Measurements from ENCODE around the gene CCDC85C.

DNA sequence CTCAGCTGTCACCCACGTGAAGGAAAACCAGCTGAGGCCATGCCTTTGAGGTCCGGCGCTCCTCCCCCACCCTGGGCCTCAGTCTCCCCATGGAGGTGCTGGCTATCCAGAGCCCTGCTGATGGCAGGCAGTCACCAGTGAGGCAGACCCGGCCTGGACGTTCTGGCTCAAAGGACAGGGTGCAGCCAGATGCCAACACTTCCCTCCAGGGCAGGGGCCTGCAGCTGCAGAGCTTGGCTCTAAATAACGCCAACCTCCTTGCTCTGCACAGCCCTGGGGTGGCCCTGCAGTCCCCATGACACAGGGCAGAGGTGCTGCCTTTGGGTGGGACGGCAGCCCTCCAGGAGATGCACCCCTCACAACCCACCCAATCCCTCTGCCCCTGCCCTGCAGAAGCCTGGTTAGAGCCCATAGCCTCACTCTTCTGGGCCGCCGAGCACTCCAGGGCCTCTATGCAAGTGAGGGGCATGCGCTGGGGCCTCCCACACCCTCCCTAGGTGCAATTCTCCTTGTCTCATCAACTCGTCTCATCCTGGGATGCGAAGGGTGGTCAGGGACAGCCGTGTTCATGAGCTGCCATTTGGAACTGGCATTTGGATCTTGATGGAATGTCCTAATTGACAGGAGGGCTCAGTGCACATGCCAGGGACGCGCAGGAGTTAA lies 30.4 kb downstream of the CCDC85C start:
- TF ChIP-seq, protein P1, sequence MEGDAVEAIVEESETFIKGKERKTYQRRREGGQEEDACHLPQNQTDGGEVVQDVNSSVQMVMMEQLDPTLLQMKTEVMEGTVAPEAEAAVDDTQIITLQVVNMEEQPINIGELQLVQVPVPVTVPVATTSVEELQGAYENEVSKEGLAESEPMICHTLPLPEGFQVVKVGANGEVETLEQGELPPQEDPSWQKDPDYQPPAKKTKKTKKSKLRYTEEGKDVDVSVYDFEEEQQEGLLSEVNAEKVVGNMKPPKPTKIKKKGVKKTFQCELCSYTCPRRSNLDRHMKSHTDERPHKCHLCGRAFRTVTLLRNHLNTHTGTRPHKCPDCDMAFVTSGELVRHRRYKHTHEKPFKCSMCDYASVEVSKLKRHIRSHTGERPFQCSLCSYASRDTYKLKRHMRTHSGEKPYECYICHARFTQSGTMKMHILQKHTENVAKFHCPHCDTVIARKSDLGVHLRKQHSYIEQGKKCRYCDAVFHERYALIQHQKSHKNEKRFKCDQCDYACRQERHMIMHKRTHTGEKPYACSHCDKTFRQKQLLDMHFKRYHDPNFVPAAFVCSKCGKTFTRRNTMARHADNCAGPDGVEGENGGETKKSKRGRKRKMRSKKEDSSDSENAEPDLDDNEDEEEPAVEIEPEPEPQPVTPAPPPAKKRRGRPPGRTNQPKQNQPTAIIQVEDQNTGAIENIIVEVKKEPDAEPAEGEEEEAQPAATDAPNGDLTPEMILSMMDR (conservative IDR thresholded peaks at IDR 0.05; ENCODE audit: low read depth in 2 of 2) = no peak
- TF ChIP-seq POLR2AphosphoS5 (IDR thresholded peaks at IDR 0.05; ENCODE audit: low read depth) (no peak), ZNF331 (CRISPR knock-in tag; IDR thresholded peaks at IDR 0.05; ENCODE audit: low read depth) (no peak)
- TF ChIP-seq, protein P2, sequence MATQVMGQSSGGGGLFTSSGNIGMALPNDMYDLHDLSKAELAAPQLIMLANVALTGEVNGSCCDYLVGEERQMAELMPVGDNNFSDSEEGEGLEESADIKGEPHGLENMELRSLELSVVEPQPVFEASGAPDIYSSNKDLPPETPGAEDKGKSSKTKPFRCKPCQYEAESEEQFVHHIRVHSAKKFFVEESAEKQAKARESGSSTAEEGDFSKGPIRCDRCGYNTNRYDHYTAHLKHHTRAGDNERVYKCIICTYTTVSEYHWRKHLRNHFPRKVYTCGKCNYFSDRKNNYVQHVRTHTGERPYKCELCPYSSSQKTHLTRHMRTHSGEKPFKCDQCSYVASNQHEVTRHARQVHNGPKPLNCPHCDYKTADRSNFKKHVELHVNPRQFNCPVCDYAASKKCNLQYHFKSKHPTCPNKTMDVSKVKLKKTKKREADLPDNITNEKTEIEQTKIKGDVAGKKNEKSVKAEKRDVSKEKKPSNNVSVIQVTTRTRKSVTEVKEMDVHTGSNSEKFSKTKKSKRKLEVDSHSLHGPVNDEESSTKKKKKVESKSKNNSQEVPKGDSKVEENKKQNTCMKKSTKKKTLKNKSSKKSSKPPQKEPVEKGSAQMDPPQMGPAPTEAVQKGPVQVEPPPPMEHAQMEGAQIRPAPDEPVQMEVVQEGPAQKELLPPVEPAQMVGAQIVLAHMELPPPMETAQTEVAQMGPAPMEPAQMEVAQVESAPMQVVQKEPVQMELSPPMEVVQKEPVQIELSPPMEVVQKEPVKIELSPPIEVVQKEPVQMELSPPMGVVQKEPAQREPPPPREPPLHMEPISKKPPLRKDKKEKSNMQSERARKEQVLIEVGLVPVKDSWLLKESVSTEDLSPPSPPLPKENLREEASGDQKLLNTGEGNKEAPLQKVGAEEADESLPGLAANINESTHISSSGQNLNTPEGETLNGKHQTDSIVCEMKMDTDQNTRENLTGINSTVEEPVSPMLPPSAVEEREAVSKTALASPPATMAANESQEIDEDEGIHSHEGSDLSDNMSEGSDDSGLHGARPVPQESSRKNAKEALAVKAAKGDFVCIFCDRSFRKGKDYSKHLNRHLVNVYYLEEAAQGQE (IDR thresholded peaks at IDR 0.05; ENCODE audit: unreplicated experiment) = no peak
